Stimulated activated CD4-positive, alpha-beta T cell treated with anti-CD3 and anti-CD28 coated beads, Interleukin-1b, Interleukin-23, amount 100 ng/mL, for 1 hour (primary cell): ENCODE data around the gene NCKAP5.

Experiments used
- DNase-seq, 2 donors: peaks; one replicate each; pipeline ENCODE4 v3.0.0-alpha.2; 2020; ENCODE audit warnings: low read depth in 2 of 2

The NCKAP5 gene

GRCh38 chr2:133266926-133267590 is 301.2 kb downstream of the NCKAP5 start:
- no peak for DNase-seq

GRCh38 chr2:133266041-133266925 is 302.0 kb downstream of the NCKAP5 start:
- DNase-seq = no peak

- no peak for DNase-seq
Measured at GRCh38 chr2:133265432-133265949, 302.8 kb downstream of the NCKAP5 start.

GRCh38 chr2:133264989-133265401 is 303.3 kb downstream of the NCKAP5 start:
- no peak for DNase-seq

- no peak for DNase-seq
Measured at GRCh38 chr2:133262893-133263292, 305.4 kb downstream of the NCKAP5 start.

GRCh38 chr2:133255360-133255759 is 312.9 kb downstream of the NCKAP5 start:
- DNase-seq = no peak

- no peak for DNase-seq
Measured at GRCh38 chr2:133253793-133254192, 314.5 kb downstream of the NCKAP5 start.

- no peak for DNase-seq
Measured at GRCh38 chr2:133252780-133253355, 315.4 kb downstream of the NCKAP5 start.

GRCh38 chr2:133249362-133249761 is 318.9 kb downstream of the NCKAP5 start:
- no peak for DNase-seq

- DNase-seq = no peak
Measured at GRCh38 chr2:133248264-133248663, 320.0 kb downstream of the NCKAP5 start.

- DNase-seq = no peak
Measured at GRCh38 chr2:133247631-133248030, 320.6 kb downstream of the NCKAP5 start.

GRCh38 chr2:133241224-133241571 is 327.1 kb downstream of the NCKAP5 start:
- no peak for DNase-seq

- no peak for DNase-seq
Measured at GRCh38 chr2:133240491-133241223, 327.6 kb downstream of the NCKAP5 start.

- DNase-seq = no peak
Measured at GRCh38 chr2:133235968-133236367, 332.3 kb downstream of the NCKAP5 start.

- no peak for DNase-seq
Measured at GRCh38 chr2:133232556-133232955, 335.7 kb downstream of the NCKAP5 start.

- no peak for DNase-seq
Measured at GRCh38 chr2:133231264-133231663, 337.0 kb downstream of the NCKAP5 start.

GRCh38 chr2:133229974-133230373 is 338.3 kb downstream of the NCKAP5 start:
- no peak for DNase-seq

- DNase-seq = no peak
Measured at GRCh38 chr2:133223226-133223625, 345.0 kb downstream of the NCKAP5 start.

GRCh38 chr2:133221398-133221797 is 346.9 kb downstream of the NCKAP5 start:
- DNase-seq = no peak

GRCh38 chr2:133218204-133218603 is 350.1 kb downstream of the NCKAP5 start:
- DNase-seq = no peak

- DNase-seq = no peak
Measured at GRCh38 chr2:133215477-133215876, 352.8 kb downstream of the NCKAP5 start.

GRCh38 chr2:133213651-133214050 is 354.6 kb downstream of the NCKAP5 start:
- DNase-seq = no peak
